HG02973 (cell line): ENCODE measurements around the gene ZNF738.
"Not testable (repeated sequence)": the region's sequence is repeated elsewhere in the genome, so short reads cannot be mapped to it uniquely, and the experiment has no call there.

Experiments used
- ATAC-seq: cut with Tn5 transposase; IDR thresholded peaks from one replicate; pipeline ENCODE4 v1.9.1; 2021; ENCODE audit warnings: moderate library complexity; ENCODE audit not compliant: unreplicated experiment

Gene ZNF738

GRCh38 chr19:21358768-21359451 lies at the start of gene ZNF738:
Gene ZNF738 (plus strand): TSS chr19:21359000. CDS start chr19:21359141, 141 bp downstream.
- peak; percentile 96 for ATAC-seq

DNA sequence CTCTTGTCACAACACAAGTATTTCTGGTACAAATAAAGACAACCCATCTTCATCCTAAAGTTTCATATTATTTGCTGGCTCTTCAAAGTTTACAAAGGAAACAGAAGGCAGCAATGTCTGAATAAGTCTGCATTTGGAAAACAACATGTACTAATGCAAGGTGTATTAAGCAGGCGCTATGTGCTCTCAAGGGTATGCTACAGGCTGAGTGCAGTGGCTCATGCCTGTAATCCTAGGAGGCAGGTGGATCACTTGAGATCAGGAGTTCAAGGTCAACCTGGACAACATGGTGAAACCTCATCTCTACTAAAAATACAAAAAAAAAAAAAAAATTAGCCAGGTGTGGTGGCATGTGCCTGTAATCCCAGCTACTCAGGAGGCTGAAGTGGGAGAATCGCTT lies 46.0 kb upstream of the ZNF738 start:
- not testable (repeated sequence) for ATAC-seq

DNA sequence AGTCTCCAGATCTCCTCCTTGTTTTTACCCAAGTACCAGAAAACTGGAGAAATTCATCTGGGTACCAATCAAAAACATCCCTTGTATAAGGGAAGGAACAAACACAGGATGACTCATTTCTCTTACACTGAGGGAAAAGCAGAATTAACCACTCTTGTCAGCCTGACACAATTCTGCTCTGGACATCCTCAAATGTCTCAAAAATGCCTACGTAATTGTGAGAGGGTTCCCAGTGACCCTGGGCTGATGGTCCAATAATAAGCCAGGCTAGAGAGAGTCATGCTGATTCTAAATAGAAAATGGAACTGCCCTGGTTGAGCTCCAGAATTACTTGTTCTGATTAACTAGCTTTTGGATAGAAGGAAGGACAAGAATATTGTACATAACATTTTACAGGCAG lies 44.1 kb upstream of the ZNF738 start:
- no peak for ATAC-seq

- no peak for ATAC-seq
These were observed 41.0 kb upstream of the ZNF738 start for GRCh38 chr19:21317821-21318220.

GRCh38 chr19:21321134-21321533 lies 37.7 kb upstream of the ZNF738 start:
- no peak for ATAC-seq

DNA sequence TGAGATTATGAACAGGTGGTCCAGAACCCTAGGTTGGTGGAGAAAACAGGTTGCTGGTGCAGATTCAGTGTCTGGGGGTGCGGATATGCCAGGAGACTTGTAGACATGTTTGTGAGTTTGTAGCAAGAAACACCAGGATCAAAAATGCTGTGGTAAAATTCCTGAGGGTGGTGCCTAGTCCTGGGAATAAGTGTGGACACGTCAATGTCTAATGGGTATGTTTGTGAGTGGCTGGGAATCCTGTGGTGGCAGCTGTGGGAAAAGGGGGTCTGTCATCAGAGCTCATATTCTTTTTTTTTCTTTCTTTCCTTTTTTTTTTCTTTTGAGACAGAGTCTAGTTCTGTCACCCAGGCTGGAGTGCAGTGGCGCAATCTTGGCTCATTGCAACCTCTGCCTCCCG lies 36.8 kb upstream of the ZNF738 start:
- no peak for ATAC-seq

DNA sequence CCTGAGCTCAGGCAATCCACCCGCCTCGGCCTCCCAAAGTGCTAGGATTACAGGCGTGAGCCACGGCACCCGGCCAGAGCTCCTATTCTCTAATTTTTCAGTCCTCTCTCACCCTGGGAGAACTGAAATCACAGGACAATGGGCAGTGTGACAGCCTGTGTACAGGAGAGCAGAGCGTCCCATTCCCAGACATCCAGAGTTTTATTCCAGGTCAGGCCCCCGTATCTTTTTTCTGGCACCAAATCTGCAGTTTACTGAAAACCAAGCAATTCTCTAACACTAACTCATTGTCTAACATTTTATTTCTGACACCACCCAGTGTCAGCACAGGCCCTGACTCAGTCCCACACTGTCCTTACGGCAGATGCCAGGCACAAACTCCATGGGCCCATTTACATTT lies 36.3 kb upstream of the ZNF738 start:
- no peak for ATAC-seq

DNA sequence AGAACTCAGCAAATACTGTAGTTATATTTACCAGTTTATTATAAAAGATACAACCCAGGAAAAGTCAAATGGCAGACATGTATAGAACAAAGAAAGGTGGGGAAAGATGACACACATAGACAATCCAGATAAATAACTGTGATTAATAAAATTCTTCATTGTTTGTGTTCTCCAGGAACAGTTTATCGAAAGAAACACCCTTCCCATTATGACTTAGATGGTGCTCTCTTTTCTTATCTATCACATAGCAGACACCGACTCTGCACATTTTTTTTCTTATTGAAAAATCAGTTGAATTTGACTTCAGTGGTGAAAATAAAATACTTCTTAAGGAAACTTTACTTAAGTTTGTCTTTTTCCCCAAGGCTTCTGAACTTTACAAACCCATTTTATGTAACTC lies 35.8 kb upstream of the ZNF738 start:
- no peak for ATAC-seq

DNA sequence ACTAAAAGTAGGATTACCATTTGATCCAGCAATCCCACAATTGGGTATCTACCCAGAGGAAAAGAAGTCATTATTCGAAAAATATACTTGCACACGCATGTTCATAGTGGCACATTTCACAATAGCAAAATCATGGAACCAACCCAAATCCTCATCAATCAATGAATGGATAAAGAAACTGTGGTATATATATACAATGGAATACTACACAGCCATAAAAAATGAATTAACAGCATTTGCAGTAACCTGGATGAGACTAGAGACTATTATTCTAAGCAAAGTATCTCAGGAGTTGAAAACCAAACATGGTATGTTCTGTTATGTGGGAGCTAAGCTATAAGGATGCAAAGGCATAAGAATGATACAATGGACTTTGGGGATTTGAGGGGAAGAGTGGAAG lies 32.6 kb upstream of the ZNF738 start:
- ATAC-seq: no peak

GRCh38 chr19:21328406-21328805 lies 30.4 kb upstream of the ZNF738 start:
- ATAC-seq: no peak

- ATAC-seq: peak; percentile 100
These were observed 29.8 kb upstream of the ZNF738 start, which contains the start of gene ZNF708 for GRCh38 chr19:21328885-21329605. Gene ZNF708 (minus strand): TSS chr19:21329410. CDS start chr19:21329212, 198 bp downstream.

DNA sequence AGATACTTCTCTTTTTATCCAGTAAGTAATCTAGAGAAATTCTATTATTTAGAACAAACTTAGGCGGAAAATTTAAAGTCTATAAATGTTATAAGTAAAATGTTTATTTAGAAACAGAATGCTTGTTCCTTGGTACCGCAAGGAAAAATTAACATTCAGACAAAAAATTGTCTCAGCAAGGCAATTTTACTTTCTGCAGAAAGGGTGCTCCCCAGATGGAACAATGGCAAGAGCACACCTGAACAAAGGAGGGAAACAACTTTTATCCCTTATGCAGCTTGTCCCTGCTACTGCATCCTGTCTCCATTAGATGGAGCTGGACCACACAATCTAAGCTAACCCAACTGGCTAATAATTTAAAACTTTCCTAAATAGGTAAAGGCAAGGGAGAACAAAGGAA lies 23.1 kb upstream of the ZNF738 start:
- no peak for ATAC-seq

GRCh38 chr19:21344841-21345240 lies 14.0 kb upstream of the ZNF738 start:
- not testable (repeated sequence) for ATAC-seq

GRCh38 chr19:21352830-21353229 lies 6.0 kb upstream of the ZNF738 start:
- ATAC-seq: no peak

DNA sequence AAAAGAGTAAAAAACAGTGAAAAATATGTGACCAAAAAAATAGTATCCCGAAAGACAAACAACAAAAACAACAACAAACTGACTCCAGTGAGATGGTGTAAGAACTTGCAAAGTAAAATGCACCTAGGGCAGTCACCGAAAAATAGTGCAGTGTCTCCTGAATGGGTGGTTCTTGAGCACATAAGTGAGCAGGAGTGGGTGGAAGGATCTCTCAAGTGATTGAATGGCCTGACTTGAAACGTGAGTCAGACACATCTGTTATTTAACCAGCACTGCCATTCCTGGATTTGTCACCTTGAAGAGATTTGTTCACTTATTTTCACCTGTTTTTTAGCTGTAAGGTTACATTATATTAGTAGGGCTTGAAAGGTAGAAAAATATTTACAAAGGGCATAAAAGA lies 3.5 kb downstream of the ZNF738 start:
- no peak for ATAC-seq

- no peak for ATAC-seq
These were observed 25.3 kb downstream of the ZNF738 start for GRCh38 chr19:21383980-21384582.

DNA sequence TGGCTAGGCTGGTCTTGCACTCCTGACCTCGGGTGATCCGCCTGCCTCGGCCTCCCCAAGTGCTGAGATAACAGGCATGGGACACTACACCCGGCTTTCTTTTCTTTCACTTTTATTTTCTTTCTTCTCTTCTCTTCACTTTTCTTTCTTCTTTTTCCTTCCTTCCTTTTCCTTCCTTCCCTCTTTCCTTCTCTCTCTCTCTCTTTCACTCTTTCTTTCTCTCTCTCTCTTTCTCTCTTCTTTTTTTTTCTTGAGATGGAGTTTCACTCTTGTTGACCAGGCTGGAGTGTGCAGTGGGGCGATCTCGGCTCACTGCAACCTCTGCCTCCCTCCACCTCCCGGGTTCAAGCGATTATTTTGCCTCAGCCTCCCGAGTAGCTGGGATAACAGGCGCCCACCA lies 37.3 kb downstream of the ZNF738 start:
- ATAC-seq: no peak

DNA sequence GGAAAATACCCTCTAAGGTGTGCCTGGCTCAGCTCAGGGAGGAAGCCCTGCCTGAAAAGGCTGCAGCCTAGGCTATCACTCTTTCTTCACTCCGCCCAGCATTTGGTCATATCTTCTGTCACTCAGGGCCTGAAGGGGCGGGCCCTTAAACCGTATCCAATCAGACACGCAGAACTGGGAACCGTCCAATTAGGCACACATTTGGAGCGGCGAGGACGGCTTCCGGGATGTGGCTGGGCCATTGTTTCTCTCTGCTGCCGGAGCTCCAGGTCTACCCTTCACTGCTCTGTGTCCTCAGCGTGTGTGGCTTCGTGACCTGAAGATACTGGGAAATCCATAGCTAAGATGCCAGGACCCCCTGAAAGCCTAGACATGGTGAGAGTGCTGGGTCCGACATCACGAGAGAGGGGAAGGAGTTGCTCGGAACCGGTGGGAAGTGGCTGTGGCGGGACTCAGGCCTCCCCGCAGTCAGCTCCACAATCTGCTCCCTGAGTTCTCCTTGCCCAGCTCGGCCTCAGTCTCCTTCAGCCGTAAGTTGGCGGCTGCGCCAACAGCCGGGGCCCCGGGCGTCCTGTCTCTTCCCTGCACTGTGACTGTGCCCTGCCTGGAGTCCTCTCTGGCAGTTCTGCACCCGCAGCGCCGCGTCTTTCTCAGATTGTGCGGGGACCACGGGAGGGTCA lies 38.2 kb downstream of the ZNF738 start, which contains the start of gene ZNF493:
ZNF493 (plus strand) TSS at position 241 of the 680 bp plus-strand sequence; CDS start at position 346, 105 bp downstream.
- peak; percentile 100 for ATAC-seq

DNA sequence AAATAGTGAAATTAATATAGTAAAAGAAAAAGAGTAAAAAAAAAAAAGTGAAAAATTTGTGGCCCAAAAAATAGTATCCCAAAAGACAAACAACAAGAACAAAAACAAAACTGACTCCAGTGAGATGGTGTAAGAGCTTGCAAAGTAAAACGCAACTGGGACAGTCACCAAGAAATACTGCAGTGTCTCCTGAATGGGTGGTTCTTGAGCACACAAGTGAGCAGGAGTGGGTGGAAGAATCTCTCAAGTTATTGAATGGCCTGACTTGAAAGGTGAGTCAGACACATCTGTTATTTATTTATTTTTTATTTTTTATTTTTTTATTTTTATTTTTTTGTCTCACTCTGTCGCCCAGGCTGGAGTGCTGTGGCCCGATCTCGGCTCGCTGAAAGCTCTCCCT lies 40.1 kb downstream of the ZNF738 start:
- ATAC-seq: no peak

- no peak for ATAC-seq
These were observed 43.6 kb downstream of the ZNF738 start for GRCh38 chr19:21402303-21402985.

DNA sequence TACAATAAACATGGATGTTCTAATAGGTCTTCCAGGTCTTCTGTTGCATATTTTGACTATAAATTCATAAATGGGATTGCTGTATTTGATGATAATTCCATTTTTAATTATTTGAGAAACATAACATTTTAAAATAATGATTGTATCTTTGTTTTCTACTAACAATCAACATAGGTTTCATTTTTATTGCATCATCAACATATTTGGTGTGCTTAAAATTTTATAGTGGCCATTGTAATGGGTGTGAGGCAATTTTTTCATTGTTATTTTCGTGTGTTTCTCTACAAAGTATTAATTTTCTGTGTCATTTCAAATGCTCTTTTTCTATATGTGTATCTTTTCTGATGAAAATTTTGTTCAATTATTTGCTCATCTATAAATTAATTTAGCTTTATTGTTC lies 51.4 kb downstream of the ZNF738 start:
- ATAC-seq: no peak
